NT2/D1 (cell line): ENCODE measurements around the gene SRGN.

Experiments used
- DNase-seq: peaks from one replicate; pipeline ENCODE4 v3.0.0-alpha.2; 2011; ENCODE audit warnings: low read depth, low spot score
- H3K27me3 ChIP-seq: 2 replicates; pipeline ENCODE4 v1.6.0; 2011; ENCODE audit warnings: mild to moderate bottlenecking; ENCODE audit not compliant: insufficient read length, insufficient read depth
- H3K36me3 ChIP-seq: 2 replicates; pipeline ENCODE4 v1.6.1; 2011; ENCODE audit warnings: mild to moderate bottlenecking, low read length, mixed read lengths; ENCODE audit not compliant: insufficient read depth, insufficient read length
- H3K4me1 ChIP-seq: 2 replicates; pipeline ENCODE4 v1.5.1; 2011; ENCODE audit not compliant: insufficient read depth, insufficient read length
- H3K4me3 ChIP-seq: 2 replicates; pipeline ENCODE4 v1.5.1; 2011; ENCODE audit warnings: low read depth; ENCODE audit not compliant: insufficient read length
- H3K9ac ChIP-seq: 2 replicates; pipeline ENCODE4 v1.6.0; 2011; ENCODE audit warnings: low read depth; ENCODE audit not compliant: insufficient read length
- H3K9me3 ChIP-seq: 2 replicates; pipeline ENCODE4 v1.5.1; 2011; ENCODE audit warnings: mild to moderate bottlenecking, low read length; ENCODE audit not compliant: insufficient read depth
- SUZ12 ChIP-seq: IDR thresholded peaks from 2 replicates; pipeline ENCODE4 v1.6.1; 2011; ENCODE audit not compliant: insufficient read length, insufficient read depth; ENCODE audit errors: extremely low read depth
- YY1 ChIP-seq: IDR thresholded peaks from 2 replicates; pipeline ENCODE4 v1.6.1; 2011; ENCODE audit not compliant: insufficient read length, insufficient read depth
- ZNF274 ChIP-seq: IDR thresholded peaks from 2 replicates; pipeline ENCODE4 v1.6.1; 2011; ENCODE audit warnings: mild to moderate bottlenecking, low read depth, low read length

SRGN gene

DNA sequence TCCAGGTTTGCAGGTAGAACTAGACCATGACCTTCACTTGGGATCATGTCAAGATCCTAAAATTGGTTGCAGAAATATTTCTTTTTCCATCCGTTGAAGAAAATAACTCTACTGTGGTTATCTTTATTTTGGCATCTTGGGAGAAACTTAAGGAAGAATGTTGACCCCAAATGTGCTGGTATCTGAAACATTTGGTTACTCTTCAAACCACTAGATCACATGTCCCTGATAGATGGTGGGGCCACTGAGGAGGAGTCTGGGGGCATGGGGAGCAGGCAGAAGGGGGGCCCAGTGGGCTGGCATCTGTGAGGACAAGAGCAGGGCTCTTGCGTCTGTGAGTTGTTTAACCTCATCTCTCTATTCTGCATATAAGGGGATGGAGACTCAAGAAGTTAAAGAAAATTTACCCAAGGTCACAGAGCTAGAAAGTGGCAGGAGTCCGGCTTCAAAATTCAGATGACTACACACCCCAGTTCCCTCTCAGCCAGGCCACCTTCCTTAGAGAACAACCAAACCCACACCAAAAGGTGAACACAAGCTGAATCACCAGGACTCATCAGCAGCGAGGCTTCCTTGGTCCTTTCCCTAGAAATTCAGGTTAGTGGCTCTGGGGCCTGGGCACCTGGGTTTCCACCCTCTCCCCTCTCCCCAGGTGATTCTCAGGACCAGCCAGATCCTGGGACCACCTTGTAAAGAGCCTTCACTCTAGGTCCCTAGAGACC, 40.6 kb upstream of the SRGN start:
- Histone ChIP-seq H3K9ac (no peak overlapping the region), H3K4me1 (peaks cover 4% of the 10 kb centered on the region), H3K9me3 (no peaks in the 10 kb centered on the region), H3K4me3 (no peak overlapping the region), H3K36me3 (no peaks in the 10 kb centered on the region), H3K27me3 (no peaks in the 10 kb centered on the region)
- TF ChIP-seq SUZ12 (no peak), YY1 (no peak), ZNF274 (no peak)
- DNase-seq = no peak

DNA sequence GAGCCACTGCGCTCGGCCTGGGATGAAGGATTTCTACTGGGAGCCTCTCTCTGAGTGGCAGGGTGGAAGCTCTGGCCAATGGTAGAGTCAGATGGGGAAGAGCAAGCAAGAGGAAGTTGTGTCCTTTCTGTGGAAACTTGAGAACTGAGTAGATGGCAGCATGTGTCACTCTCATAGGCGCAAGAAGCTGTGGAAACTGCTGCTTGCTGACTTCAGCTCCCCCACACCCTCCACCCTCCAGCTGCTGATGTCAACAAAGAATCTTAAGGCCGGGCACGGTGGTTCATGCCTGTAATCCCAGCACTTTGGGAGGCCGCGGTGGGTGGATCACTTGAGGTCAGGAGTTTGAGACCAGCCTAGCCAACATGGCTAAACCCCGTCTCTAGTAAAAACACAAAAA, 39.8 kb upstream of the SRGN start:
- H3K4me3 ChIP-seq = no peak overlapping the region
- peaks cover 9% of the 10 kb centered on the region for H3K4me1 ChIP-seq
- no peaks in the 10 kb centered on the region for H3K27me3 ChIP-seq
- DNase-seq = no peak
- no peak overlapping the region for H3K9ac ChIP-seq
- no peaks in the 10 kb centered on the region for H3K9me3 ChIP-seq
- TF ChIP-seq ZNF274 (no peak), SUZ12 (no peak), YY1 (no peak)
- no peaks in the 10 kb centered on the region for H3K36me3 ChIP-seq

DNA sequence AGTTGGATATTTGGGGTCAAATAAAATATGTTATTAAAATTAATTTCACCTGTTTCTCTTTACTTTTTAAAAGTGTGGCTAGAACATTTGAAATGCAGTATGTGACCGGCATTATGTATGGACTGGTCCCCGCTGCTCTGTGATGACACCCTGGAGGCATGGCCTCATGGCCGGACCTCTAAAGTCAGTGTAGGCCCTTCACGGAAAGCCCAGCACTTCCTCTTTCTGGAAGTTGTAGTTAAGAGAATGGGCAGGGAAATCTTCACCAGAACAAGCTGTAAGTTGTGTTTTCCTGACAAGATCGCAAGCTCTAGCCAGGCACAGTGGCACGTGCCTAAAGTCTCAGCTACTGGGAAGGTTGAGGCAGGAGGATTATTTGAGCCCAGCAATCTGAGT, 38.3 kb upstream of the SRGN start:
- no peak for DNase-seq
- H3K4me3 ChIP-seq = no peak overlapping the region
- H3K4me1 ChIP-seq = peaks cover 10% of the 10 kb centered on the region
- TF ChIP-seq YY1 = no peak
- TF ChIP-seq SUZ12 = no peak
- no peak for TF ChIP-seq ZNF274
- H3K36me3 ChIP-seq = no peaks in the 10 kb centered on the region
- no peaks in the 10 kb centered on the region for H3K9me3 ChIP-seq
- no peak overlapping the region for H3K9ac ChIP-seq
- H3K27me3 ChIP-seq = no peaks in the 10 kb centered on the region

DNA sequence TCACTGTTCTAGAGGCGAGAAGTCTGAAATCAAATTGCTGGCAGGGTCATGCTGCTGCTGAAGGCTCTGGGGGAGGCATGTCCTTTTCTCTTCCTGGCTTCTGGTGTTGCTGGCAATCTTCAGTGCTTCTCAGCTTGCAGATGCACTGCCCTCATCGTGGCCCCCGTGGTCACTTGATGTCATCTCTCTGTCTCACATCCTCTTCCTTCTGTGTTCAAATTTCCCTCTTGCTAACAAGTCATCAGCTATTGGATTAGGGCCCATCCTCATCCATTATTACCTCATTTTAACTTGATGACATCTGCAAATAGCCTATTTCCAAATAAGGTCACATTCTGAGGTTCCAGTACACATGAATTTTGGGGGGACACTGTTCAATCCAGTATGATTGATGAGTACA, 36.6 kb upstream of the SRGN start:
- TF ChIP-seq SUZ12 = no peak
- TF ChIP-seq YY1 = no peak
- TF ChIP-seq ZNF274 = no peak
- Histone ChIP-seq H3K4me3 (no peak overlapping the region), H3K4me1 (peaks cover 10% of the 10 kb centered on the region), H3K27me3 (no peaks in the 10 kb centered on the region), H3K36me3 (no peaks in the 10 kb centered on the region), H3K9me3 (no peaks in the 10 kb centered on the region), H3K9ac (no peak overlapping the region)
- DNase-seq = no peak

DNA sequence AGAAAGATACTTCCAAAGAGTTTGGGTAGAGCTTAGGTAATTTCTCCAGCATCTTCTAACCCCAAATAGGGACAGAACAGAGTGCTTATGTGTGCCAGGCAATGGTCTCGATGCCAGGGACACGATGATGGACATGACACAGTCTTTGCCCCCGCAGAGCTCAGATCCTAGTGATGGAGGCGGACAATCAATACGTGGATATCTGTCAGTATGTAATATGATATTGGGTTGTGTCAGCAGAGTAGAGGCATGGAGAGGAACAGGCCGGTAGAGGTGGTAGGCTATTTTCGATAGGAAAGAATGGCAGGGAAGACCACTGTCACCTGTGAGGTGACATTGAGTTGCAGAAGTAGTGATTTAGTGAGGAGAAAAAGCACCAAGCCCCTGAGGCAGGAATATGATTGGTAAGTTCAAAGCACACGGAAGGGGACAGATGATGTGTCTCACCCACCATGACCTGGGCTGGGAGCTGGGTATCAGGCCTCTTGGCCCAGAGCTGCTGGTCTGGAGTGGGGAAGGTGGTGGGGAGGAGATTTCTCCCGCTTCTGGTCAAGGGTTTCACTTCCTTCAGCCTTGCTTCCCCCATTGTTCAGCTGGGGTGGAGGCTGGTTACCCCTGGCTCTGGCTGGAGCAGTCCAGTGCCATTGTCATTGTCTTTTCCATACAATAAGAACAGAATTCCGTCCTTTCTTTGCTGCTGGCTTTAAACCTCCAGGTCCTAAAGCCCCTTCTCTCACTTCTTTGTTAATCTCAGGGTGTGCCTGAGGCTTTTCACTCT, 36.0 kb upstream of the SRGN start:
- DNase-seq = no peak
- Histone ChIP-seq H3K27me3 (no peaks in the 10 kb centered on the region), H3K4me3 (no peak overlapping the region), H3K4me1 (peaks cover 13% of the 10 kb centered on the region), H3K9ac (no peak overlapping the region), H3K36me3 (no peaks in the 10 kb centered on the region), H3K9me3 (no peaks in the 10 kb centered on the region)
- no peak for TF ChIP-seq YY1
- no peak for TF ChIP-seq ZNF274
- TF ChIP-seq SUZ12 = no peak

DNA sequence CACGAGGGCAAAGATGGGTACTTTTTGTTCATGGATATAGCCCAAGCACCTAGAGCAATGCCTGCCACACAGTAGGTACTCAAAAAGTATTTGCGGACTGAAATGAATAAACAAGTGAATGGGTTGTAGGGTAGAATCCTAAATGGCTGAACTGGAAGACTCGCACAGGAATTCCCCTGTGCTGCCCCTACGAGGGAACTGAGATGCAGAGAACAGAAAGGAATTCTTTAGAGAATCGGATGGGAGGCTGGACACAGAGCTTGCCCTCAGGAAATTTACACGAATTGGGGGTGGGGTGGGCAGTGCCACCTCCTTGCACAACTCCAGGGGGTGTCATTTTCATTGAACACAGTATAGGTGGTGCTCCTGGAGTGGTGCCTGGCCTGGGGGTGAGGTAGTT, 35.2 kb upstream of the SRGN start:
- Histone ChIP-seq H3K4me3 (no peak overlapping the region), H3K9me3 (no peaks in the 10 kb centered on the region), H3K27me3 (no peaks in the 10 kb centered on the region), H3K4me1 (peaks cover 13% of the 10 kb centered on the region), H3K36me3 (no peaks in the 10 kb centered on the region), H3K9ac (no peak overlapping the region)
- no peak for DNase-seq
- TF ChIP-seq SUZ12 (no peak), ZNF274 (no peak), YY1 (no peak)

DNA sequence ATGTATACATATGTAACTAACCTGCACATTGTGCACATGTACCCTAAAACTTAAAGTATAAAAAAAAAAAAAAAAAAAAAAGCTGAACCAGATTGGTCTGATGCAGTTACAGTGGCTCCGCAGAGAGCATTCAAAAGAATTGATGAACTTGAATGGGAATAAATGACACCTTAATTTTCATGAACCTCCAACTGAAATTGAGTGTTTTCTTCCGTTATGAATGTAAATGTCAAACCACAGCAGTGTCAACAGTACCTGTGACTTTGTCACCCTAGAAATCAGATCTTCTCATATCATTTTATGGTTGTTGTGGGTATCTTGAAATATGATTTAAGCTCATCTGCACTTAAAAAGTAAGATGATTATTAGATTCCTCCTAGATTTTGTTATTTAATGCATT, 32.7 kb upstream of the SRGN start:
- Histone ChIP-seq H3K36me3 (no peaks in the 10 kb centered on the region), H3K4me3 (no peak overlapping the region), H3K9me3 (no peaks in the 10 kb centered on the region), H3K4me1 (peaks cover 13% of the 10 kb centered on the region), H3K27me3 (no peaks in the 10 kb centered on the region), H3K9ac (no peak overlapping the region)
- TF ChIP-seq ZNF274 (no peak), YY1 (no peak), SUZ12 (no peak)
- DNase-seq = no peak
